Measurements from ENCODE around the gene OXA1L.
"Not testable (repeated sequence)": the region's sequence is repeated elsewhere in the genome, so short reads cannot be mapped to it uniquely, and the experiment has no call there.

The OXA1L gene

DNA sequence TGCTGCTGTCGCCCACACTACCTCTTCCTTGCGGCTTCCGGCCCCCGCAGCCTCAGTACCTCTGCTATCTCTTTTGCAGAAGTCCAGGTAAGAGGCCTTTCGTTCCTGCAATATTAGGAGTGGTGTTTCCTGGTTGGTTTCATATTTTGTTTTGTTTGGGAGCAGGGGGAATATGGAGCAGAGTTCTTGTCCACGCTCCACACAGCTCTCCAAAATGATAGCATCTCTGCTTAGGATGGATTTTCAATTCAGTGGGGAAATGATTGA lies 768 bp downstream of the OXA1L start:
- DNase-seq (ENCODE audit: extremely low read depth in 1 of 2, low read depth in 1 of 2), result no peak

DNA sequence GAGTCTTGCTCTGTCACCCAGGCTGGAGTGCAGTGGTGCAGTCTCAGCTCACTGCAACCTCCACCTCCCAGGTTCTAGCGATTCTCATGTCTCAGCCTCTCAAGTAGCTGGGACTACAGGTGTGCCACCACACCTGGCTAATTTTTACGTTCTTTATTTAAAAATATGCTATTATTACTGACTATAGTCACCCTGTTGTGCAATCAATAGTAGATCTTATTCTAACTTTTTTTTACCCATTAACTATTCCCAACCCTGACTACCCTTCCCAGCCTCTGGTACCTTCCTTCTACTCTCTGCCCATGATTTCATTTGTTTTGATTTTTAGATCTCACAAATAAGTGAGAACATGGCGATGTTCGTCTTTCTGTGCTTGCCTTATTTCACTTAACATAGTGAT lies 2.5 kb downstream of the OXA1L start:
- no peak for DNase-seq (ENCODE audit: extremely low read depth in 1 of 2, low read depth in 1 of 2)

- DNase-seq (ENCODE audit: extremely low read depth in 1 of 2, low read depth in 1 of 2), result no peak
Observed at GRCh38 chr14:22769369-22769768, 2.9 kb downstream of the OXA1L start.

DNA sequence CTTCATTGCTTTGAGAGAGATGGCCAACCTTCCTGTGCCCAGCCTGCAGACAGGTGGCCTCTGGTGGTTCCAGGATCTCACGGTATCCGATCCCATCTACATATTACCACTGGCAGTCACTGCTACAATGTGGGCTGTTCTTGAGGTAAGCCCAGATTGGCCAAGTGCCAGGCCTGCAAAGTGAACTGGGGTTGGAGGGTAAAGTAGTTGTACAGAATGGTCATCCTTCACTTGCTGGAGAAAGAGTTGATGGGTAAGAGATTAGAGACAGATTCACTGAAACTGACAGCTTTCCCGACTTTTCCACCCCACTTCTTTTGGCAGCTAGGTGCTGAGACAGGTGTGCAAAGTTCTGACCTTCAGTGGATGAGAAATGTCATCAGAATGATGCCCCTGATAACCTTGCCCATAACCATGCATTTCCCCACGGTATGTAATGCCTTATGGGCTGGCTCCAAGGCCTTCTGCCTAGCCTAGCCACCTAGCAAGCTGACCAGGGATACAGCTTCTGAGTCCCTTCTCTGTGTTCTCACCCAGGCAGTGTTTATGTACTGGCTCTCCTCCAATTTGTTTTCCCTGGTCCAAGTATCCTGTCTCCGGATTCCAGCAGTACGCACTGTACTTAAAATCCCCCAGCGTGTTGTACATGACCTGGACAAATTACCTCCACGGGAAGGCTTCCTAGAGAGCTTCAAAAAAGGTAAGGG lies 4.1 kb downstream of the OXA1L start:
- no peak for DNase-seq (ENCODE audit: extremely low read depth in 1 of 2, low read depth in 1 of 2)

GRCh38 chr14:22772725-22773124 lies 6.2 kb downstream of the OXA1L start:
- DNase-seq (ENCODE audit: extremely low read depth in 1 of 2, low read depth in 1 of 2), result no peak

DNA sequence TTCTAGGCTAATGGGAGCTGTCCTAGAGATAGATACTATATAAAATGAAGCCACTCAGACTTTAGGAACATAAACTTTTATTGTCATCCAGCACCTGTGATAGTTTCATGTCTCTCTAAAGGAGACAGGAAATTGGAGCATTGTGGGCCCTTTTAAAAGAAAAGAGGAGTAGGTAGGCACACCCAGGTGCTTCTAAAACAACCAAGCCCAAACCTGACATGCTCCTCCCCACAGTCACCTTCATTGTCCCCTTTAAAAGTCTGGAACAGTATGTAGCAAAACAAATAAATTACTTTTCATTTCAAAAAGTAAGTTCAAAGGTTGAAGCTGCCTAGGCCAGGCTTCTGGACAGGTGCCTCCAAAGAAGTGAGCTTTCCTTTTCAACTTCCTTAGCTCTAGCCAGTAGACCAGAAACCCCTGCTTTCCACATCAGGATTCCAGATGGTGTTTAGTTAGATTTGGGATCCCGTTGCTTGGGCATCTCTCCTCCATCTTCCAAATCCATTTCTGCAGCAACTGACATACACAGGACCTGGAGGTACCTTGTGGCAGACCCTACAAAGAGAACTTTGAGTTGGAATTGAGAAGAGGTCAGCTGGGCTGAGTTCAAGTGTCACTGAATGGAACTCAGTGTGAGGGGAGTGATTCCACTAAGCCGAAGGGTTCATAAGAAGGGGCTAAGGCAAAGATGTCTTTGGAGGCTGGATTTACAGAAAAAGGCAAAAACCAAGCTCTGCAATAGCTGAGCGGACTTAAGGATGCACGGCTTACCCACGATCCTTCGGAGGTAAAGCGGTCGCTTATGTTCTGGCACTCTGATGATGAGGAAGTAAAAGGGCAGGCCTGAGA lies 6.9 kb downstream of the OXA1L start:
- DNase-seq (ENCODE audit: extremely low read depth in 1 of 2, low read depth in 1 of 2), result no peak

GRCh38 chr14:22774011-22774706 lies 7.7 kb downstream of the OXA1L start:
- DNase-seq (ENCODE audit: extremely low read depth in 1 of 2, low read depth in 1 of 2), result no peak

DNA sequence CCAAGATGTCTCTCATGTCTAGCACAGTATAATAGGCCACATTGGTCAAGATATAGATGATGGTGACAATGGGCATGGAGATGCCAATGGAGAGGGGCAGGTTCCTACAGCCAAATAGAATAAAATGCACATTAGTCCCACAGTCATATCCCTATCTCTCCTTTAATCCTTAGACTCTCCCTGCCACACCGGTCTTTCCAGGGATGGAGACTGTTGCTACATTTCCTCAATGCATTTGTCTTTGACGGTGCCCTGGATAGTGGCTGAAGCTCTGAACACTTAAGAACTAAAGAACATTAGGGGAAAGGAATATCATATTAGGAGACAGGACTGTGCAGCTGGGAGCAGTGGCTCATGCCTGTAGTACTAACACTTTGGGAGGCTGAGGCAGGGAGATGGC lies 9.7 kb downstream of the OXA1L start:
- no peak for DNase-seq (ENCODE audit: extremely low read depth in 1 of 2, low read depth in 1 of 2)

- not testable (repeated sequence) for DNase-seq (ENCODE audit: extremely low read depth in 1 of 2, low read depth in 1 of 2)
Observed at GRCh38 chr14:22776849-22777248, 10.4 kb downstream of the OXA1L start.

DNA sequence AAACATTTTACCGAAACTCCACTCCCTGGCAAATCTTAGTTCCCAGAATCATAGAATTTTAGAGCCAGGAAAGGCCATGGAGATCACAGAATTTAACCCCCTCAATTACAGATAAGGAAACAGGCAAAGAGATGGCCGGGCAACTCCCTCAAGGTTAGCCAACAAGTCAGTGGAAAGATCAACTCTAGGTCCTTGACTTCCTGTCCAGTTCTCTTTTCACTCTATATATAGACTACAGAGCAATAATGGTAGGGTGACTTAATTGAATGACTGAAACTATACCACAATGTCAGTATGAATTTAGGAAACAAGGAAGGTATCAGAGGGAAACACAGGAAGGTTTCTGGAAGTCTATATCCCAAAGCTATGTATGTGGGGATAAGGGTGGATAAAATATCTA lies 11.6 kb downstream of the OXA1L start:
- no peak for DNase-seq (ENCODE audit: extremely low read depth in 1 of 2, low read depth in 1 of 2)

DNA sequence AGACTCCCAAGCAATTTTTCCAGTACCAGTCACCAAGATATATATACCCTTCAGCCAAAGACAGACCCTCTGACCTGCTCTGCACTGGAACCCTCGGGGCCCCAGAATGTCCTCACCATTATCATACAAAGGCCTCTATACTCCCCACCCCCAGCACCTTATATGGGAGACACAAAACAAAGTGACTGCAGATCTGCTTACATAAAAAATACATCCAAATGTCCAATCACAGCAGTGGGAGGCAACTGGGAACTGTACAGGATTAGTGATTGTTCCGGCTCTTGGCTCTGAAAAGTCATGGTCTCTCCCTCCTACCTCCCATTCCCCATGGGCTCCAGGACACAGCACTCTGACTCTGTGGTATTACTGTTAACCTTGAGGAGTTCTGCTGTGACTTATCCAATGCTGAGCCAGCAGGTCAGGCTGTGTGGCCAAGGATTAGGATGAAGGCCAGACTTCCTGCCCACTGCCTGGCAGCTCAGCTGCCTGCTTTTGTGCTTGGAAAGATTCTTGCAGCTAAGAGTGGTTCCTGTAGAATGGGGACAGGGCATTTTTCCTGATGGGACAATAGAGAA lies 13.7 kb downstream of the OXA1L start:
- DNase-seq (ENCODE audit: extremely low read depth in 1 of 2, low read depth in 1 of 2), result no peak

GRCh38 chr14:22780941-22781300 lies 14.4 kb downstream of the OXA1L start:
- no peak for DNase-seq (ENCODE audit: extremely low read depth in 1 of 2, low read depth in 1 of 2)

- no peak for DNase-seq (ENCODE audit: extremely low read depth in 1 of 2, low read depth in 1 of 2)
Observed at GRCh38 chr14:22781301-22781991, 15.0 kb downstream of the OXA1L start.

DNA sequence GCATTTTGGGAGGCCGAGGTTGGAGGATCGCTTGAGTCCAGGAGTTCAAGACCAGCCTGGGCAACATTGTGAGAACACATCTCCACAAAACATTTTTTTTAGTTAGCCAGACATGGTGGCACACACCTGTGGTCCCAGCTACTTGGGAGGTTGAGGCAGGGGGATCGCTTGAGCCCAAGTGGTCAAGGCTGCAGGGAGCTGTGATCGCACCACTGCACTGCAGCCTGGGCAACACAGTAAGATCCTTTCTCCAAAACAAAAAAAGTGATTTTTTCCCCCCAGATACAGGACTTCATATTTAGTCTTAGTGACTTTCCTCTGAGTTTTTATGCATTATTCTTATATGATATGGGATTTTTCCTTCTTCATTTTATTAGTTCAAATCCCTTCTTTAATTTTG lies 20.2 kb downstream of the OXA1L start:
- no peak for DNase-seq (ENCODE audit: extremely low read depth in 1 of 2, low read depth in 1 of 2)

DNA sequence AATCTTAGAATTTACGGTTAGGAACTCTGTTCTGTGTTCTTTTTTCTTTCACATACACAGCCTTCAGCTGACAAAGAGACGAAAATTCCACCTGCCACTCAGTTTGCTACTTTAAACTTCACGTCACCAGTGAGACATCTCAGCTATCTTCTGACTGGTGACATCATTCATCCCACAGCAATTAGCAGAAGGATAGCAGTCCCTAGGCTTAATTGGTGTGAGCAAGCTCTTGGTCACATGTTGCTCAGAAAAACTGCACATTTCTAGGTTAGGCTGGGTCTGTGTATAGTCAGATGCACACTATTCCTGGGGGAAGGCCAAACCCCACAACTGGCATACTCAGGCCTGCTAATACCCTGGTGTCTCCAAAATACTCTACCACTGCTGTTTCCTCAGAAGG lies 24.8 kb downstream of the OXA1L start:
- DNase-seq (ENCODE audit: extremely low read depth in 1 of 2, low read depth in 1 of 2), result no peak

- DNase-seq (ENCODE audit: extremely low read depth in 1 of 2, low read depth in 1 of 2), result no peak
Observed at GRCh38 chr14:22792158-22792557, 25.7 kb downstream of the OXA1L start.

- not testable (repeated sequence) for DNase-seq (ENCODE audit: extremely low read depth in 1 of 2, low read depth in 1 of 2)
Observed at GRCh38 chr14:22793550-22793949, 27.1 kb downstream of the OXA1L start.

DNA sequence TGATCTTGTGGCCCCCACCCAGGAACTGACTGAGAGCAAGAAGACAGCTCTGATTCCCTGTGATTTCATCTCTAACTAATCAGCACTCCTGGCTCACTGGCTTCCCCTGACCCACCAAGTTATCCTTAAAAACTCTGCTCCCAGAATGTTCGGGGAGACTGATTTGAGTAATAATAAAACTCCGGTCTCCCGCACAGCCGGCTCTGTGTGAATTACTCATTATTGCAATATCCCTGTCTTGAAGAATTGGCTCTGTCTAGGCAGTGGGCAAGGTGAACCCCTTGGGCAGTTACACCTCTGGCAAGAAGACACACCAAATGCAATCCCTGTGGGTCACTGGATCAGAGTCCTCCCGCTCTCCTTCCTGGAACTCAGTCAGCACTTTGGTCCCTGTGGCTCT lies 27.5 kb downstream of the OXA1L start:
- no peak for DNase-seq (ENCODE audit: extremely low read depth in 1 of 2, low read depth in 1 of 2)

GRCh38 chr14:22794551-22794951 lies 28.1 kb downstream of the OXA1L start:
- no peak for DNase-seq (ENCODE audit: extremely low read depth in 1 of 2, low read depth in 1 of 2)

- no peak for DNase-seq (ENCODE audit: extremely low read depth in 1 of 2, low read depth in 1 of 2)
Observed at GRCh38 chr14:22796087-22796707, 29.7 kb downstream of the OXA1L start.
